OCI-LY7 (cell line): ENCODE measurements around the gene AOX1. TPM values are rescaled to one million over a fixed set of nuclear protein-coding genes. Genes with fewer than 3 reads are reported as not detected.

Experiments
- BruUV-seq: library from RNA; stranded (reverse); fragments of 400-500 nt; replicated peaks from 2 replicates; lab custom pipeline; 2021; lab: Mats Ljungman, UMichigan
- CTCF ChIA-PET: fragments of 300-600 bp; sonication (Branson Sonifier 250); formaldehyde crosslinking; loops from one replicate; lab custom pipeline; 2022; ENCODE audit warnings: antibody characterized with exemption; ENCODE audit not compliant: unreplicated experiment; lab: Charles Lee
- POLR2A ChIA-PET: fragments of 300-600 bp; sonication (Branson Sonifier 250); formaldehyde crosslinking; loops from one replicate; lab custom pipeline; 2022; ENCODE audit warnings: antibody characterized with exemption; lab: Charles Lee
- DNase-seq: peaks from one replicate; pipeline ENCODE4 v3.0.0-alpha.2; 2015; ENCODE audit warnings: low spot score
- H2AFZ ChIP-seq: fragments of 200-600 bp; sonication (generic), shearing (Covaris generic); 2 replicates; pipeline ENCODE4 v1.6.1; 2014; ENCODE audit warnings: mild to moderate bottlenecking, antibody characterized with exemption, low read length, moderate library complexity
- H3K27ac ChIP-seq: fragments of 200-600 bp; sonication (generic); 2 replicates; pipeline ENCODE4 v1.5.1; 2014; ENCODE audit warnings: mixed run types, low read depth, mild to moderate bottlenecking, moderate library complexity, low read length, inconsistent platforms; ENCODE audit not compliant: poor library complexity, severe bottlenecking
- H3K36me3 ChIP-seq: fragments of 200-600 bp; sonication (generic); 2 replicates; pipeline ENCODE4 v1.6.1; 2014; ENCODE audit warnings: mild to moderate bottlenecking, antibody characterized with exemption, low read length, moderate library complexity, mixed read lengths; ENCODE audit not compliant: insufficient read depth
- H3K4me1 ChIP-seq: fragments of 200-600 bp; sonication (generic); 2 replicates; pipeline ENCODE4 v1.5.1; 2014; ENCODE audit warnings: mild to moderate bottlenecking, low read length; ENCODE audit not compliant: insufficient read depth, poor library complexity, severe bottlenecking
- H3K4me2 ChIP-seq: fragments of 200-600 bp; sonication (generic); 2 replicates; pipeline ENCODE4 v1.6.1; 2014; ENCODE audit warnings: mild to moderate bottlenecking, low read length
- H3K4me3 ChIP-seq: fragments of 200-600 bp; sonication (generic); 2 replicates; pipeline ENCODE4 v1.5.1; 2014; ENCODE audit warnings: mild to moderate bottlenecking, low read depth, low read length; ENCODE audit not compliant: poor library complexity, severe bottlenecking
- H3K79me2 ChIP-seq: fragments of 200-600 bp; sonication (generic); 2 replicates; pipeline ENCODE4 v1.6.1; 2016; ENCODE audit warnings: low read depth, mild to moderate bottlenecking, low read length, moderate library complexity, mixed read lengths; ENCODE audit not compliant: insufficient read depth
- H3K9me2 ChIP-seq: fragments of 200-600 bp; sonication (generic); 2 replicates; pipeline ENCODE4 v1.6.1; 2016; ENCODE audit warnings: mild to moderate bottlenecking, low read length, mixed read lengths; ENCODE audit not compliant: insufficient read depth
- H3K9me3 ChIP-seq: fragments of 200-600 bp; sonication (generic); 2 replicates; pipeline ENCODE4 v1.6.1; 2014; ENCODE audit warnings: mild to moderate bottlenecking, mixed run types, low read length, mixed read lengths
- H4K20me1 ChIP-seq: fragments of 200-600 bp; sonication (generic); 2 replicates; pipeline ENCODE4 v1.6.1; 2014; ENCODE audit warnings: mild to moderate bottlenecking, antibody characterized with exemption, low read length, moderate library complexity, mixed read lengths; ENCODE audit not compliant: insufficient read depth
- EZH2phosphoT487 ChIP-seq: fragments of 200-600 bp; sonication (generic); IDR thresholded peaks from 2 replicates; pipeline ENCODE4 v1.6.1; 2018; ENCODE audit warnings: low read depth, borderline replicate concordance, mild to moderate bottlenecking, mixed run types, antibody characterized with exemption, low read length, moderate library complexity, mixed read lengths
- intact Hi-C: fragments of 100-400 bp; cut with micrococcal nuclease; formaldehyde crosslinking; loops from one replicate; pipeline ENCODE4 v1.10.0; 2022; ENCODE audit not compliant: unreplicated experiment
- total RNA-seq, 2 experiments: library from RNA; depleted of rRNA in 1 of 2; stranded (reverse); fragments of >200 nt in 1 of 2; shearing (Covaris generic) in 1 of 2; gene quantifications; 2 replicates each; pipeline ENCODE4 v1.2.3, GENCODE V29; 2014 to 2022
- TF ChIP-seq, protein P1 (sequence below): fragments of 200-600 bp; sonication (generic); conservative IDR thresholded peaks from 2 replicates; pipeline ENCODE4 v1.5.1; 2014; ENCODE audit warnings: mild to moderate bottlenecking, antibody characterized with exemption, low read length, moderate library complexity, mixed read lengths

AOX1 gene
- total RNA-seq, 2 experiments from 2014 or later, result 0.06 TPM; not detected in 1

DNA sequence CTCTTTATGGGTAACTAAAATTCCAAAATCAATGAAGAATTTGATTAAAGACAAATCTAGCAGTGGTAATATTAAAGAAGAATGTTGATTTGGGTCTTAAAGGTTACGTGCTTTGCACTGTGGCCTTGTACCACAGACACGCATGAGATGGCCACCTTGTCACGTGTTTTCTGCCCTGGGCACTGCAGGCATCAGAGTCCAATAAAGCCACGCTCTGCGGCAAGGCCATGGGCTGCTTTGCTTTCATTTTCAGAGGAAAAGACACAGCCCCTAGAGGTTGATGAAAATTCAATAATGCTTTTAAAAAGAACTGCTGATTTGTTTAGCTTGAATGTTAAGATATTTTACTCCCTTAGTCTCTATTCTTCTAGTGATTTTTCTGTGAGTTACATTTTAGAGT lies 30.4 kb downstream of the AOX1 start:
- Histone ChIP-seq H3K9me3 (no peaks in the 10 kb centered on the region), H4K20me1 (no peaks in the 10 kb centered on the region), H3K27ac (no peak overlapping the region), H3K9me2 (no peaks in the 10 kb centered on the region), H2AFZ (peak overlapping the region; percentile 68; the same call in 1 of the 2 replicates), H3K4me1 (peaks cover 24% of the 10 kb centered on the region), H3K4me3 (no peak overlapping the region), H3K4me2 (peak overlapping the region; percentile 38; the same call in 1 of the 2 replicates), H3K79me2 (no peaks in the 10 kb centered on the region), H3K36me3 (no peaks in the 10 kb centered on the region)
- TF ChIP-seq, protein P1, sequence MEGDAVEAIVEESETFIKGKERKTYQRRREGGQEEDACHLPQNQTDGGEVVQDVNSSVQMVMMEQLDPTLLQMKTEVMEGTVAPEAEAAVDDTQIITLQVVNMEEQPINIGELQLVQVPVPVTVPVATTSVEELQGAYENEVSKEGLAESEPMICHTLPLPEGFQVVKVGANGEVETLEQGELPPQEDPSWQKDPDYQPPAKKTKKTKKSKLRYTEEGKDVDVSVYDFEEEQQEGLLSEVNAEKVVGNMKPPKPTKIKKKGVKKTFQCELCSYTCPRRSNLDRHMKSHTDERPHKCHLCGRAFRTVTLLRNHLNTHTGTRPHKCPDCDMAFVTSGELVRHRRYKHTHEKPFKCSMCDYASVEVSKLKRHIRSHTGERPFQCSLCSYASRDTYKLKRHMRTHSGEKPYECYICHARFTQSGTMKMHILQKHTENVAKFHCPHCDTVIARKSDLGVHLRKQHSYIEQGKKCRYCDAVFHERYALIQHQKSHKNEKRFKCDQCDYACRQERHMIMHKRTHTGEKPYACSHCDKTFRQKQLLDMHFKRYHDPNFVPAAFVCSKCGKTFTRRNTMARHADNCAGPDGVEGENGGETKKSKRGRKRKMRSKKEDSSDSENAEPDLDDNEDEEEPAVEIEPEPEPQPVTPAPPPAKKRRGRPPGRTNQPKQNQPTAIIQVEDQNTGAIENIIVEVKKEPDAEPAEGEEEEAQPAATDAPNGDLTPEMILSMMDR, result no peak
- TF ChIP-seq EZH2phosphoT487, result no peak
- DNase-seq, result no peak
- intact Hi-C loops, result no loop called here
- POLR2A ChIA-PET, result interaction anchor here (0.6 to 3.7 kb wide), 6 partner anchors 10 to 28 kb away, joined by 3 to 18 read pairs (median 6); no protein-coding TSS in a partner anchor
- CTCF ChIA-PET, result no interaction called here
- BruUV-seq, result no TSS peak

DNA sequence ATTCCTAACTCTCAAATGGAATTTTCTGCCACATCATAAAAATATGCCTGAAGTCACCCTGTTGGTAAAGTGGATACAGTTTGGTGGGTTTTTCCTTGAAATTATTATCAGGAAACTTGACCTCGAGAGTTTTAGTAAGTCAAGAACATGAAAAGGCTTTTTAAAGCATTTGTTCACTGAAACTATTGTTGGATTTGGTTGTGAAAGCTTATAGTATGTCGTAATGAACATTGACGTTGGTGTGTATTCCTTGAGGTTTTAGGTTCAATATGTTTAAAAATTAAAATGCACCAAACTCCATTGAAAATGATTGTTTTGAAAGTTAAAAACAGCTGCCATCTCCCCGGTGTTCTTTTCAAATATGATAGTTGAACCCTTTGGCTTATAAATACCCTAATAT lies 30.8 kb downstream of the AOX1 start:
- no peak for DNase-seq
- no peaks in the 10 kb centered on the region for H3K9me2 ChIP-seq
- no TSS peak for BruUV-seq
- peak overlapping the region; percentile 38; the same call in 1 of the 2 replicates for H3K4me2 ChIP-seq
- H2AFZ ChIP-seq, result peak overlapping the region; percentile 68; the same call in 1 of the 2 replicates
- no peak overlapping the region for H3K4me3 ChIP-seq
- no peak for TF ChIP-seq EZH2phosphoT487
- TF ChIP-seq, protein P1, result no peak
- intact Hi-C loops, result no loop called here
- H3K36me3 ChIP-seq, result no peaks in the 10 kb centered on the region
- no peaks in the 10 kb centered on the region for H3K9me3 ChIP-seq
- H3K79me2 ChIP-seq, result no peaks in the 10 kb centered on the region
- H3K27ac ChIP-seq, result no peak overlapping the region
- ChIA-PET CTCF (no interaction called here), POLR2A (interaction anchor here (0.6 to 2.2 kb wide), 5 partner anchors 10 to 796 kb away, joined by 3 to 8 read pairs (median 4); no protein-coding TSS in a partner anchor)
- no peaks in the 10 kb centered on the region for H4K20me1 ChIP-seq
- H3K4me1 ChIP-seq, result peaks cover 24% of the 10 kb centered on the region
